ENCODE data around the gene SSX2IP. TPM values are rescaled to one million over a fixed set of nuclear protein-coding genes. Genes with fewer than 3 reads are reported as not detected.
A peak's percentile ranks its signal among the peaks of the same experiment; 100 is the strongest.

The SSX2IP gene
- total RNA-seq, 4 donors from 2014 or later, result 9.6 to 13.7 (median 9.7) TPM

DNA sequence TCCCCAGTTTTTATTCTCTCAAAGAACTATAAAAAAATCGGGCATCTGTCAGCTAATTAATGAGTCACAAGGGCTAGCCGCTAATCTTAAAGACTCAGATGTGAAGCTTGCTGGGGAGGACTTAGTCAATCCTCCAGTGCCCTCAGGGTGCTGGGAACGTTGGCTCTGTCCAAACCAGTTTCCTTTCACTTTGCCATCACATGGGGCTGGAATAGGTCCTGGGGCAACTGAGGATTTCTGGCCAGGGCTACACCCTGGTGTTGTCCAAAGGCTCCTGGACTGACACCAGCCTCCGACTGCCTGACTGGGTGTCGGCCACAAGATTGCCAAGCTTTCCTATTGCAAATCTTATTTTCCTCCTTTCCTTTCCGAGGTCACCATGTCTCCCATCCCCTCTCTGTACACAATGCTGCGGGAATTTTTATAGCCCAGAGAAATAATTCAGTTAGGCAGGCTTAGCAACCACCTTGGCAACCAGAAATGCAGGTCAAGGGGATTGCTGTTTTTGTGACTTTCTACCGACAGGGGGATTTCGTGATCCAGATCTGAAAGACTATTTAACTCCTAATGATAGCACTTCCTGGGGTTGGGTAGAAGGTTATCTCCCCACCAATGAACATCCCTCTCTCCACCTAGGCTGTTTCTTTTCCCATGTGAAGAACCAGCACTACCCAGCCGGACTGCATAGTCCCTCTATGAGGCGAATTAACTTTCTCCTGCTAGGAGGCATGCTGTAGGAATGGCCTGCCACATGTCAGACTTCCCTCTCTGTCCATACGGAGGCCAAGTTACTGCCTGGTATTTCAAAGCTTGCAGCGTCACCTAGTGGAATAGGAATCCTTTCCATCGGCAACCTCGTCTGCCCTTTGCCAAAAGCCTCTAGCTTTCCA lies 86.1 kb downstream of the SSX2IP start:
- peak overlapping the region; percentile 43 to 68 (median 60) for H3K27ac ChIP-seq (replicated peaks in 1 of 4)
- H3K27me3 ChIP-seq, result no peaks in the 10 kb centered on the region
- H3K4me3 ChIP-seq, result peak overlapping the region; percentile 33 to 51 (median 43)
- H3K9me3 ChIP-seq, result peaks cover 0 to 7% (median 0%) of the 10 kb centered on the region in 4 donors
- no peaks in the 10 kb centered on the region for H3K36me3 ChIP-seq
- peak; percentile 19 to 21 for TF ChIP-seq POLR2AphosphoS5 (IDR thresholded peaks at IDR 0.05)
- TF ChIP-seq EP300 (IDR thresholded peaks at IDR 0.05), result no peak
- TF ChIP-seq, protein P1, sequence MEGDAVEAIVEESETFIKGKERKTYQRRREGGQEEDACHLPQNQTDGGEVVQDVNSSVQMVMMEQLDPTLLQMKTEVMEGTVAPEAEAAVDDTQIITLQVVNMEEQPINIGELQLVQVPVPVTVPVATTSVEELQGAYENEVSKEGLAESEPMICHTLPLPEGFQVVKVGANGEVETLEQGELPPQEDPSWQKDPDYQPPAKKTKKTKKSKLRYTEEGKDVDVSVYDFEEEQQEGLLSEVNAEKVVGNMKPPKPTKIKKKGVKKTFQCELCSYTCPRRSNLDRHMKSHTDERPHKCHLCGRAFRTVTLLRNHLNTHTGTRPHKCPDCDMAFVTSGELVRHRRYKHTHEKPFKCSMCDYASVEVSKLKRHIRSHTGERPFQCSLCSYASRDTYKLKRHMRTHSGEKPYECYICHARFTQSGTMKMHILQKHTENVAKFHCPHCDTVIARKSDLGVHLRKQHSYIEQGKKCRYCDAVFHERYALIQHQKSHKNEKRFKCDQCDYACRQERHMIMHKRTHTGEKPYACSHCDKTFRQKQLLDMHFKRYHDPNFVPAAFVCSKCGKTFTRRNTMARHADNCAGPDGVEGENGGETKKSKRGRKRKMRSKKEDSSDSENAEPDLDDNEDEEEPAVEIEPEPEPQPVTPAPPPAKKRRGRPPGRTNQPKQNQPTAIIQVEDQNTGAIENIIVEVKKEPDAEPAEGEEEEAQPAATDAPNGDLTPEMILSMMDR (IDR thresholded peaks at IDR 0.05), result peak; percentile 71 to 77 (median 74)
- WGBS, result 44% methylated on average over 15 of the region's 15 CpGs
- intact Hi-C loops (cut with DNase I), result loop anchor here (1.0 to 10.0 kb wide), 4 partner anchors 31 to 299 kb away; partner anchors contain the start of genes GNG5, SAMD13 and SPATA1
- DNase-seq (ENCODE audit: extremely low spot score), result peak; percentile 88
- peaks cover 14 to 28% (median 22%) of the 10 kb centered on the region in 4 donors for H3K4me1 ChIP-seq

- Histone ChIP-seq H3K27me3 (no peaks in the 10 kb centered on the region), H3K4me1 (peaks cover 16 to 35% (median 22%) of the 10 kb centered on the region in 4 donors), H3K36me3 (no peaks in the 10 kb centered on the region), H3K27ac (replicated peaks in 1 of 4) (peak overlapping the region; percentile 43 to 68 (median 60)), H3K9me3 (peaks cover 0 to 7% (median 0%) of the 10 kb centered on the region in 4 donors), H3K4me3 (peak overlapping the region in 2 of 4 donors; percentile 33 to 51)
- 32% methylated on average over 2 of the region's 2 CpGs for WGBS
- TF ChIP-seq POLR2A (IDR thresholded peaks at IDR 0.05; ENCODE audit: low read depth) (no peak), POLR2AphosphoS5 (IDR thresholded peaks at IDR 0.05) (no peak), EP300 (IDR thresholded peaks at IDR 0.05) (no peak)
- TF ChIP-seq, protein P1 (IDR thresholded peaks at IDR 0.05), result no peak
- intact Hi-C loops (cut with DNase I), result loop anchor here (2.0 to 10.0 kb wide), 3 partner anchors 96 to 298 kb away; partner anchors contain the start of genes GNG5, SAMD13 and SPATA1
- peak; percentile 89 for DNase-seq (ENCODE audit: extremely low spot score)
Measured at GRCh38 chr1:84603223-84603622, 87.0 kb downstream of the SSX2IP start.

GRCh38 chr1:84600796-84601195 lies 89.5 kb downstream of the SSX2IP start:
- H3K27ac ChIP-seq (replicated peaks in 1 of 4), result no peak overlapping the region
- intact Hi-C loops (cut with DNase I), result loop anchor here (5.0 to 10.0 kb wide), 2 partner anchors 158 to 296 kb away; partner anchors contain the start of gene SAMD13

DNA sequence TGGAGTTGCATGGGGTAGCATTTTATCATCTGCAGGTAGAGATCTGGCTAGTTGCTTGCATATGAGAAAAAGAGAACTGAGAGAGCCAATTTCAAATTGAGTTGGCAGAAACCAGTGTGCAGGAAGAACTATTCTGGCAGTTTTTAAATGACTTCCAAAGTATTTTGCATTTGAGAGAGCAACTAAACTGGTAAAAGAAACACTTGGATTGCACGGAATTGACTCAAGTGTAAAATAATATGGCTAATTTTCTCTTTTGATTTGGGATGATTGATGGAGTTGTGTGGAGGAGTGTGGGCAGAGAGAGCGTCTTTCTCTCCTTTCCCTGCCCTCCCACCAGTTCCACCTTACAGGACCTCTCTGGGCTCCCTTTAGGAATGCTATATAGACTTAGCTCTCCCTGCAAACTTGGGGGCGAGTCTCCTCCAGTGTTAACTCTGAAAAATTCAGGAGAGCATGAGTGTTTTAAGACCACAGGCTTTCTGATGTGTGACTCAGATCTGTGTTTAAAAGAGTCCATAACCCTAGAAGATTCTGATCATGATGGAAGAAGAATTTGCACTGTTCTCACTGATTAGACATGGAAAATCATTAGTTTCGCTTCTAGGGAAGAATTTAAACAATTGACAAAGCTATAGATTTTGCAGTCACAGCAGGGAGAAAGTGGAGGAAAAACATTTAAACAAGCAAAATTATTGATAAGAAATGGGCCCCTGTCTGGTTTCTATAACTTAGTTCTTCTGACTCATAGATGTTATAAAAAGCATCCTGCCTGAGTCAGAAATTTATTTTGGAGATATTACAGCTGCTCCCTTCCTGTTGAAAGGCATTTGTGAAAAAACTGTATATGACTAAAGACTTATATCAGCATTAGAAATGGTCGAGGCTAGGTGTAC lies 91.2 kb downstream of the SSX2IP start:
- H3K4me3 ChIP-seq, result no peak overlapping the region
- H3K27ac ChIP-seq (replicated peaks in 1 of 4), result peak overlapping the region in 3 of 4 donors; percentile 1 to 20 (median 3)
- H3K36me3 ChIP-seq, result no peaks in the 10 kb centered on the region
- peaks cover 11 to 25% (median 16%) of the 10 kb centered on the region in 4 donors for H3K4me1 ChIP-seq
- H3K27me3 ChIP-seq, result no peaks in the 10 kb centered on the region
- TF ChIP-seq POLR2AphosphoS5 (IDR thresholded peaks at IDR 0.05) (no peak), POLR2A (IDR thresholded peaks at IDR 0.05; ENCODE audit: low read depth) (no peak), EP300 (IDR thresholded peaks at IDR 0.05) (no peak)
- TF ChIP-seq, protein P1 (IDR thresholded peaks at IDR 0.05), result no peak
- 38% methylated on average over 5 of the region's 5 CpGs for WGBS
- peaks cover 0 to under 1% (median 0%) of the 10 kb centered on the region in 4 donors for H3K9me3 ChIP-seq
- intact Hi-C loops (cut with DNase I), result no loop called here
- no peak for DNase-seq (ENCODE audit: extremely low spot score)

More at GRCh38 chr1:84600796-84601195, 89.5 kb downstream of the SSX2IP start:
- no peaks in the 10 kb centered on the region for H3K36me3 ChIP-seq
- TF ChIP-seq POLR2A (IDR thresholded peaks at IDR 0.05; ENCODE audit: low read depth) (no peak), EP300 (IDR thresholded peaks at IDR 0.05) (no peak), POLR2AphosphoS5 (IDR thresholded peaks at IDR 0.05) (no peak)
- TF ChIP-seq, protein P1 (IDR thresholded peaks at IDR 0.05), result no peak
- H3K27me3 ChIP-seq, result no peaks in the 10 kb centered on the region
- no peak overlapping the region for H3K4me3 ChIP-seq
- peaks cover 16 to 35% (median 22%) of the 10 kb centered on the region in 4 donors for H3K4me1 ChIP-seq
- WGBS, result 82% methylated on average over 5 of the region's 5 CpGs
- H3K9me3 ChIP-seq, result peaks cover 0 to 6% (median 0%) of the 10 kb centered on the region in 4 donors
- DNase-seq (ENCODE audit: extremely low spot score), result no peak

All from esophagus muscularis mucosa (tissue), 4 donors.